ENCODE data around the gene PDGFA.

The PDGFA gene

DNA sequence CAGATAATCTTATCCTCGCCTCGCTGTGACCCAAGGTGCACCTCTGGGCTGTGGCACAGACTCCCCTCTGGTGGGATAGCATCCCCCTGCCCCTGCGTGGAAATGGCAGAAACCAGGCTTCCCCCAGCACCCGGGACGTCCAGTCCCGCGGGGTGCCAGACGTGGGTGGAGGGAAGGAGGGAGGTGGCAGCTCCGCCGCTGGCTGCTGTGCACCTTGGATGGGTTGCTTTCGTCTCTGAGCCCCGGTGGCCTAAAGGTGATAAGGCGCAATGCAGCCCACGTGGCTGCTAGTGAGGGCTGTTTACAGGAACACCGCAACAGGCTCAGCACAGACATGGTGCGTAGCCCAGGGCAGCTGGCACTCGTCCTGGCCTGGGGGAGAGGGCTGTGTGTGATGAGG, 13.6 kb upstream of the PDGFA start:
- TF ChIP-seq, protein P1, sequence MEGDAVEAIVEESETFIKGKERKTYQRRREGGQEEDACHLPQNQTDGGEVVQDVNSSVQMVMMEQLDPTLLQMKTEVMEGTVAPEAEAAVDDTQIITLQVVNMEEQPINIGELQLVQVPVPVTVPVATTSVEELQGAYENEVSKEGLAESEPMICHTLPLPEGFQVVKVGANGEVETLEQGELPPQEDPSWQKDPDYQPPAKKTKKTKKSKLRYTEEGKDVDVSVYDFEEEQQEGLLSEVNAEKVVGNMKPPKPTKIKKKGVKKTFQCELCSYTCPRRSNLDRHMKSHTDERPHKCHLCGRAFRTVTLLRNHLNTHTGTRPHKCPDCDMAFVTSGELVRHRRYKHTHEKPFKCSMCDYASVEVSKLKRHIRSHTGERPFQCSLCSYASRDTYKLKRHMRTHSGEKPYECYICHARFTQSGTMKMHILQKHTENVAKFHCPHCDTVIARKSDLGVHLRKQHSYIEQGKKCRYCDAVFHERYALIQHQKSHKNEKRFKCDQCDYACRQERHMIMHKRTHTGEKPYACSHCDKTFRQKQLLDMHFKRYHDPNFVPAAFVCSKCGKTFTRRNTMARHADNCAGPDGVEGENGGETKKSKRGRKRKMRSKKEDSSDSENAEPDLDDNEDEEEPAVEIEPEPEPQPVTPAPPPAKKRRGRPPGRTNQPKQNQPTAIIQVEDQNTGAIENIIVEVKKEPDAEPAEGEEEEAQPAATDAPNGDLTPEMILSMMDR (IDR thresholded peaks at IDR 0.05; ENCODE audit: low read depth, low read length, missing control alignments) = no peak

DNA sequence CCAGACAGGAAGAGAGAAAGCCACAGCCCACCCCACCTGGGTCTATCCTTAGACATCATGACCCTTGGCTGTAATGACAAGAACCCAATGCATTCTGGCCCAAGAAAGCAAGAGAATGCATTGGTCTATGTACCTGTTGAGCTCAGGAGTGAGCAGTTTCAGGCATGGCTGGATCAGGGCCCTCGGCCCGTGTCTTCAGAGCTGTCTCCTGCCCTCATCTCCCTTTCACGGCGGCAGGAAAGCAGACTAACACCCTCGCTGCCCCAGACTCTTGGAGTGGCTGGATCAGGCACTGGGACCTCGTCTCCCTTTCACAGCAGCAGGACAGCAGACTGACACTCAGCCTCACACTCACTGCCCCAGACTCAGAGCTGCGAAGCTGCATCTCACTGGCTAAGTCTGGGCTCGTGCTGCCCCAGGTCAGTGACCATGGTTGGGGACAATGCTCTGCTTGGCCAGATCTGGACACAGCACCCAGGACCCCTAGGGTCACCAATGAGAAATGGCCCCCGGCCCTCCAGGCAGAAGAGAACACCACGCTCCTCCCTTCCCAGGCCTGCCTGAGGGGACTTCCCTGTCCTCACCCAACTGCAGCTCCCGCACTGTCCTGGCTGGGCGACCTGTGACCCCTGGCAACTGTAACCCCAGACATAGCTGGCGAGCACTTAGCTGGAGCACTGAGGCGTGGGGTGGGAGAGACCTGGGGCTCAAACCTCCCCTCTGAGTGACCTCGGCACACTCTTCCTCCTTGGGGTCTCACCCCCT, 12.9 kb upstream of the PDGFA start:
- no peak for DNase-seq (ENCODE audit: extremely low read depth, low read depth)
- TF ChIP-seq, protein P1 (IDR thresholded peaks at IDR 0.05; ENCODE audit: low read depth, low read length, missing control alignments) = no peak
- no peak overlapping the region for H3K4me3 ChIP-seq (replicated peaks; ENCODE audit: low read depth, low read length)

More for the DNA sequence above, 13.6 kb upstream of the PDGFA start:
- DNase-seq (ENCODE audit: extremely low read depth, low read depth) = no peak
- H3K4me3 ChIP-seq (replicated peaks; ENCODE audit: low read depth, low read length) = no peak overlapping the region

DNA sequence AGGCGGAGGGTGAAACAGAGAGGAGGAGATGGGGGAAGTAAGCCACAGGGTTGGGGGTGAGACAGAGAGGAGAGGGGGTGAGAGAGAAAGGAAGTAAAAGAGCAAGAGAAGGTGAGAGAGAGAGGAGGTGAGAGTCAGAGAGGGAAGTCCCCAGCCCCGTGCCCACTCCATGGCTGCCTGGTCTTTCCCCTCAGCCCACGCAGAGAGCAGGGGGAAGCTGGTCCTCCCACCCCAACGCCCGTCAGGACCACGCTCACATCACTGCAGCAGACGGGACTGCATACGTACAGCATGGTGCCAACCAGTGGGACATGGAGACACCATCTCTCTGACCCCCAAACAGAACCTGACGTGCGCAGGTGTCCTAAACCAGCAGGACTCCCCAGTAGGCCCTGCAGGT, 12.1 kb upstream of the PDGFA start:
- no peak overlapping the region for H3K4me3 ChIP-seq (replicated peaks; ENCODE audit: low read depth, low read length)
- DNase-seq (ENCODE audit: extremely low read depth, low read depth) = no peak
- TF ChIP-seq, protein P1 (IDR thresholded peaks at IDR 0.05; ENCODE audit: low read depth, low read length, missing control alignments) = no peak

DNA sequence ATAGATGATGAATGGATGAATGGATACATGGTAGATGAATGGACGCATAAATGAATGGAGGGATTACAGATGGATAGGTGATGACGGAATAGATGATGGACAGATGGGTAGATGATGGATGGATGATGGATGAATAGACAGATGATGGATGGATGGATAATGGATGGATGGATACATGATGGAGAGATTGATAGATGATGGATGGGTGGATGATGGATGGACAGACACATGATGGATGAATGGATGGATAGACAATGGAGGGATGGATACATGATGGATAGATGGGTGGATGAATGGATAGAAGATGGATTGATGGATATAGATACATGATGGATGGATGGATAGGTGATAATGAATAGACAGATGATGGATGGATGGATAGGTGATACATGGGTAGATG, 8.8 kb upstream of the PDGFA start:
- H3K4me3 ChIP-seq (replicated peaks; ENCODE audit: low read depth, low read length) = no peak overlapping the region
- no peak for DNase-seq (ENCODE audit: extremely low read depth, low read depth)
- TF ChIP-seq, protein P1 (IDR thresholded peaks at IDR 0.05; ENCODE audit: low read depth, low read length, missing control alignments) = no peak

DNA sequence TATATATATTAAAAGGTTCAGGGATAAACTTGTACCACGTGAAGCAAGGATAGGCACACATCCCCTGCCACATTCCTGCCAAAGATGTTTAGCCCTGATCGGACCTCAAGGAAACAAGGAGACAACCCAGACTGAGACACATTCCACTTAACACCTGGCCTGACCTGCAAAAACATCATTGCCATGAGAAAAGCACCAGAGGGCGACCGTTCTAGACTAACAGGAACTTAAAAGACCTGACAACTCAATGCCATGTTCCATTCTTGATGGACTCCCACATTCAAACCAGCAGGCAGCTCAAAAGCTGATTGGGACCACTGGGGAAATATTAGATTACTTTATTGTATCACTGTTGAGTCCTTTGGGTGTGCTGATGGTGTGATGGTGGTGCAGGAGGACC, 8.1 kb upstream of the PDGFA start:
- TF ChIP-seq, protein P1 (IDR thresholded peaks at IDR 0.05; ENCODE audit: low read depth, low read length, missing control alignments) = no peak
- H3K4me3 ChIP-seq (replicated peaks; ENCODE audit: low read depth, low read length) = no peak overlapping the region
- no peak for DNase-seq (ENCODE audit: extremely low read depth, low read depth)

DNA sequence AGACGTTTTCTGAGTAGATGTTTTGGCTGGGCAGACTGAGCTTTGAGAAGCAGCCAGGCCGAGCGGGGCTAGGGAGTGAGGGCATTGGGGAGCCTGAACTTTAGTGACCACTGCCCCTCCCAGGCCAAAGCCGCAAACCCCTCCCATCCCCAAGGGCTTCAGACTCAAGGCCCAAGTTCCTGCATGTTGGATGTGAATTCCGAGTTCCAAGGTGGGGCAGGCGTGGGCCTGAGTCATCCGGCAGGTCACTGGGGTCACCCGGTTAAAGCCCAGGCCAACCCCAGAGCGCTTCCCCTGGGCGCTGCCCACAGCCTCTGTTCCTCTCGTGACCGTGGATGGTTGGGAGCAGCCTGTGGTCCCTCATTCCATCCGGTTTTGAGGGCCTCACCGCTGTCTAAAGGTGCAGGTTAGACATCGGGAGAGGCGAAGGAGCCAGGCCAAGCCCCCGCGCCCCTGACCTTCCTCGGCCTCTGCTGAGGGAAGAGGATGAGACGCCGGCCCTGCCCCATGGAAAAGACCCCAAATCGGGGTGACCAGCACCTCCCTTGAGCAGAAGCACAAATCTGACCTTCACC, 6.9 kb upstream of the PDGFA start:
- TF ChIP-seq, protein P1 (IDR thresholded peaks at IDR 0.05; ENCODE audit: low read depth, low read length, missing control alignments) = no peak

More for the DNA sequence above, 6.9 kb upstream of the PDGFA start:
- DNase-seq (ENCODE audit: extremely low read depth, low read depth) = no peak
- no peak overlapping the region for H3K4me3 ChIP-seq (replicated peaks; ENCODE audit: low read depth, low read length)
